ENCODE measurements around the gene SCGB3A1.
A peak's percentile ranks its signal among the peaks of the same experiment; 100 is the strongest.

SCGB3A1 gene

GRCh38 chr5:180590543-180591310, 572 bp downstream of the SCGB3A1 start:
- peak; percentile 29 for DNase-seq (ENCODE audit: low spot score)
- TF ChIP-seq, protein P1, sequence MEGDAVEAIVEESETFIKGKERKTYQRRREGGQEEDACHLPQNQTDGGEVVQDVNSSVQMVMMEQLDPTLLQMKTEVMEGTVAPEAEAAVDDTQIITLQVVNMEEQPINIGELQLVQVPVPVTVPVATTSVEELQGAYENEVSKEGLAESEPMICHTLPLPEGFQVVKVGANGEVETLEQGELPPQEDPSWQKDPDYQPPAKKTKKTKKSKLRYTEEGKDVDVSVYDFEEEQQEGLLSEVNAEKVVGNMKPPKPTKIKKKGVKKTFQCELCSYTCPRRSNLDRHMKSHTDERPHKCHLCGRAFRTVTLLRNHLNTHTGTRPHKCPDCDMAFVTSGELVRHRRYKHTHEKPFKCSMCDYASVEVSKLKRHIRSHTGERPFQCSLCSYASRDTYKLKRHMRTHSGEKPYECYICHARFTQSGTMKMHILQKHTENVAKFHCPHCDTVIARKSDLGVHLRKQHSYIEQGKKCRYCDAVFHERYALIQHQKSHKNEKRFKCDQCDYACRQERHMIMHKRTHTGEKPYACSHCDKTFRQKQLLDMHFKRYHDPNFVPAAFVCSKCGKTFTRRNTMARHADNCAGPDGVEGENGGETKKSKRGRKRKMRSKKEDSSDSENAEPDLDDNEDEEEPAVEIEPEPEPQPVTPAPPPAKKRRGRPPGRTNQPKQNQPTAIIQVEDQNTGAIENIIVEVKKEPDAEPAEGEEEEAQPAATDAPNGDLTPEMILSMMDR (IDR thresholded peaks at IDR 0.05; ENCODE audit: borderline replicate concordance, control extremely low read depth, extremely low read depth, insufficient read depth, missing control alignments) = no peak
- in situ Hi-C loops (cut with MboI; ENCODE audit: low sequenced_read_pairs, unreplicated experiment) = no loop called here

- DNase-seq (ENCODE audit: low spot score) = no peak
- TF ChIP-seq, protein P1 (IDR thresholded peaks at IDR 0.05; ENCODE audit: borderline replicate concordance, control extremely low read depth, extremely low read depth, insufficient read depth, missing control alignments) = no peak
- in situ Hi-C loops (cut with MboI; ENCODE audit: low sequenced_read_pairs, unreplicated experiment) = no loop called here
Measured at GRCh38 chr5:180589771-180590542, 1.3 kb downstream of the SCGB3A1 start.

DNA sequence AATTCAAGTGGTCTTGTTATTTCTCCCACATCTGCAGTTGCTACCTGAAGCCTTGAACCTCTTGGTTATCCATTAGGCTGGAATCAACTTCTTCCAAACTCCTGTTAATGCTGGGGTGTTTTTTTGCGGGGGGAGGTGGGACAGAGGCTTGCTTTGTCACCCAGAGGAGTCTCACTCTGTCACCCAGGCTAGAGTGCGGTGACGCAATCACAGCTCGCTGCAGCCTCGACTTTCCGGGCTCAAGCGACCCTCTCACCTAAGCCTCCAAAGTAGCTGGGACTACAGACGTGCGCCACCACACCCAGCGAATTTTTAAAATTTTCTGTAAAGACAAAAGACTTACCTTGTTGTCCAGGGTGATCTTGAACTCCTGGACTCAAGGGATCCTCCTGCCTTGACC, 4.4 kb downstream of the SCGB3A1 start:
- no peak for DNase-seq (ENCODE audit: low spot score)
- in situ Hi-C loops (cut with MboI; ENCODE audit: low sequenced_read_pairs, unreplicated experiment) = no loop called here
- TF ChIP-seq, protein P1 (IDR thresholded peaks at IDR 0.05; ENCODE audit: borderline replicate concordance, control extremely low read depth, extremely low read depth, insufficient read depth, missing control alignments) = no peak

GRCh38 chr5:180586204-180586603, 5.1 kb downstream of the SCGB3A1 start:
- TF ChIP-seq, protein P1 (IDR thresholded peaks at IDR 0.05; ENCODE audit: borderline replicate concordance, control extremely low read depth, extremely low read depth, insufficient read depth, missing control alignments) = no peak
- in situ Hi-C loops (cut with MboI; ENCODE audit: low sequenced_read_pairs, unreplicated experiment) = no loop called here
- no peak for DNase-seq (ENCODE audit: low spot score)

- DNase-seq (ENCODE audit: low spot score) = no peak
- in situ Hi-C loops (cut with MboI; ENCODE audit: low sequenced_read_pairs, unreplicated experiment) = no loop called here
- TF ChIP-seq, protein P1 (IDR thresholded peaks at IDR 0.05; ENCODE audit: borderline replicate concordance, control extremely low read depth, extremely low read depth, insufficient read depth, missing control alignments) = no peak
Measured at GRCh38 chr5:180583738-180584137, 7.6 kb downstream of the SCGB3A1 start.

DNA sequence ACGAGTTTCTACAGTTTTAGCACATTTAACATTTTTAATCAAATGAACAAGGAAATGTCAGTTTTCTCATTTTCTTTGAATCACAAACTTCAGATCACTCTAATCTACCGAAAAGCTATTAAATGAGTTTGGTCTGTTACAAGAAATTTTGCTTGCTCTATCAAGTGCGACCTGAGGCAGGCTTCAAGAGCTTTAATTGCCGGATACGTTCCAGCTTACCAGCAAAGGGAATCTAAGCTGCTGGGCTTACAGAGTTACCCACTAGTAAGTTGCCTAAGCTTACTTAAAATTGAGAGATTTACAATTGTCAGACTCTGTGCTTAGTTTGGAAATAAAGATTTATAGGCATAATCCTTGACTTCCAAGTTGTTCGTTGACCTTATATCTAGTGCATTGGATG, 10.6 kb downstream of the SCGB3A1 start:
- in situ Hi-C loops (cut with MboI; ENCODE audit: low sequenced_read_pairs, unreplicated experiment) = no loop called here
- TF ChIP-seq, protein P1 (IDR thresholded peaks at IDR 0.05; ENCODE audit: borderline replicate concordance, control extremely low read depth, extremely low read depth, insufficient read depth, missing control alignments) = no peak
- no peak for DNase-seq (ENCODE audit: low spot score)
